Measurements from ENCODE around the gene SCARB2. TPM values are rescaled to one million over a fixed set of nuclear protein-coding genes. Genes with fewer than 3 reads are reported as not detected.
A peak's percentile ranks its signal among the peaks of the same experiment; 100 is the strongest.

SCARB2 gene
- total RNA-seq, 2 experiments from 2014 or later: 8.9 to 15.6 TPM

- CTCF ChIA-PET: interaction anchor here (0.9 to 3.9 kb wide), 10 partner anchors 10 to 425 kb away, joined by 3 to 19 read pairs (median 3); partner anchors contain the start of genes STBD1 and USO1
- DNase-seq (peak; percentile 97), ATAC-seq (peak; percentile 99)
- no peaks in the 10 kb centered on the region for H3K27me3 Mint-ChIP-seq
- peaks cover 30% of the 10 kb centered on the region for H3K4me1 Mint-ChIP-seq
- H3K27ac Mint-ChIP-seq: peak within 1 kb of the TSS; percentile 93
- no peaks in the 10 kb centered on the region for H3K9me3 Mint-ChIP-seq (ENCODE audit: low read depth)
- H3K36me3 Mint-ChIP-seq: peaks cover 7% of the 10 kb centered on the region
- peak within 1 kb of the TSS; percentile 97 for H3K4me3 Mint-ChIP-seq
Measured at GRCh38 chr4:76148142-76148865, 65.3 kb downstream of the SCARB2 start, which contains the start of gene NUP54. Gene NUP54, minus strand, starts transcription at chr4:76148397. Its CDS starts 23 bp downstream, at chr4:76148374.

- peaks cover 30% of the 10 kb centered on the region for H3K4me1 Mint-ChIP-seq
- H3K36me3 Mint-ChIP-seq: peaks cover 11% of the 10 kb centered on the region
- CTCF ChIA-PET: interaction anchor here (0.5 to 1.3 kb wide), 8 partner anchors 11 to 231 kb away, joined by 3 to 4 read pairs (median 3); partner anchors contain the start of gene STBD1
- ATAC-seq: peak; percentile 56
- H3K27me3 Mint-ChIP-seq: no peaks in the 10 kb centered on the region
- H3K4me3 Mint-ChIP-seq: peak overlapping the region; percentile 97
- H3K9me3 Mint-ChIP-seq (ENCODE audit: low read depth): no peaks in the 10 kb centered on the region
- peak overlapping the region; percentile 93 for H3K27ac Mint-ChIP-seq
- peak; percentile 73 for DNase-seq
Measured at GRCh38 chr4:76147454-76148141, 66.0 kb downstream of the SCARB2 start.

- H3K27me3 Mint-ChIP-seq: no peaks in the 10 kb centered on the region
- H3K36me3 Mint-ChIP-seq: peaks cover 31% of the 10 kb centered on the region
- DNase-seq: no peak
- H3K27ac Mint-ChIP-seq: no peak overlapping the region
- no peak overlapping the region for H3K4me3 Mint-ChIP-seq
- H3K9me3 Mint-ChIP-seq (ENCODE audit: low read depth): no peaks in the 10 kb centered on the region
- ATAC-seq: no peak
- peaks cover 30% of the 10 kb centered on the region for H3K4me1 Mint-ChIP-seq
- CTCF ChIA-PET: no interaction called here
Measured at GRCh38 chr4:76144546-76144945, 69.1 kb downstream of the SCARB2 start.

GRCh38 chr4:76141241-76141640 is 72.4 kb downstream of the SCARB2 start:
- ATAC-seq: no peak
- CTCF ChIA-PET: interaction anchor here (2.2 kb wide), 1 partner anchor 145 kb away, joined by 5 read pairs; no protein-coding TSS in a partner anchor
- Mint-ChIP-seq H3K4me1 (peaks cover 12% of the 10 kb centered on the region), H3K27ac (no peak overlapping the region), H3K4me3 (no peak overlapping the region), H3K27me3 (no peaks in the 10 kb centered on the region), H3K36me3 (peaks cover 49% of the 10 kb centered on the region), H3K9me3 (ENCODE audit: low read depth) (no peaks in the 10 kb centered on the region)
- no peak for DNase-seq

- DNase-seq (no peak), ATAC-seq (no peak)
- Mint-ChIP-seq H3K36me3 (peaks cover 54% of the 10 kb centered on the region), H3K4me1 (no peaks in the 10 kb centered on the region), H3K27ac (no peak overlapping the region), H3K4me3 (no peak overlapping the region), H3K9me3 (ENCODE audit: low read depth) (no peaks in the 10 kb centered on the region), H3K27me3 (no peaks in the 10 kb centered on the region)
- CTCF ChIA-PET: no interaction called here
Measured at GRCh38 chr4:76127754-76128153, 85.9 kb downstream of the SCARB2 start.

GRCh38 chr4:76125816-76126215 is 87.8 kb downstream of the SCARB2 start:
- Mint-ChIP-seq H3K27me3 (no peaks in the 10 kb centered on the region), H3K4me1 (no peaks in the 10 kb centered on the region)

GRCh38 chr4:76120199-76120598 is 93.4 kb downstream of the SCARB2 start:
- H3K4me1 Mint-ChIP-seq: no peaks in the 10 kb centered on the region
- H3K27me3 Mint-ChIP-seq: no peaks in the 10 kb centered on the region
- H3K27ac Mint-ChIP-seq: no peak overlapping the region
- no peak overlapping the region for H3K4me3 Mint-ChIP-seq
- ATAC-seq: no peak
- H3K36me3 Mint-ChIP-seq: peaks cover 75% of the 10 kb centered on the region
- DNase-seq: no peak
- CTCF ChIA-PET: no interaction called here
- H3K9me3 Mint-ChIP-seq (ENCODE audit: low read depth): no peaks in the 10 kb centered on the region

More at GRCh38 chr4:76125816-76126215, 87.8 kb downstream of the SCARB2 start:
- Mint-ChIP-seq H3K36me3 (peaks cover 62% of the 10 kb centered on the region), H3K9me3 (ENCODE audit: low read depth) (no peaks in the 10 kb centered on the region), H3K27ac (no peak overlapping the region), H3K4me3 (no peak overlapping the region)
- CTCF ChIA-PET: interaction anchor here (1.2 kb wide), 1 partner anchor 130 kb away, joined by 3 read pairs; no protein-coding TSS in a partner anchor
- DNase-seq (no peak), ATAC-seq (no peak)

- Mint-ChIP-seq H3K27me3 (no peaks in the 10 kb centered on the region), H3K9me3 (ENCODE audit: low read depth) (no peaks in the 10 kb centered on the region), H3K27ac (no peak overlapping the region), H3K36me3 (peaks cover 71% of the 10 kb centered on the region), H3K4me3 (no peak overlapping the region), H3K4me1 (no peaks in the 10 kb centered on the region)
- CTCF ChIA-PET: no interaction called here
- DNase-seq: no peak
- no peak for ATAC-seq
Measured at GRCh38 chr4:76117536-76117935, 96.1 kb downstream of the SCARB2 start.

- H3K36me3 Mint-ChIP-seq: peaks cover 70% of the 10 kb centered on the region
- DNase-seq (no peak), ATAC-seq (no peak)
- CTCF ChIA-PET: no interaction called here
- H3K27ac Mint-ChIP-seq: no peak overlapping the region
- no peaks in the 10 kb centered on the region for H3K27me3 Mint-ChIP-seq
- no peaks in the 10 kb centered on the region for H3K9me3 Mint-ChIP-seq (ENCODE audit: low read depth)
- H3K4me3 Mint-ChIP-seq: no peak overlapping the region
- H3K4me1 Mint-ChIP-seq: no peaks in the 10 kb centered on the region
Measured at GRCh38 chr4:76116821-76117220, 96.8 kb downstream of the SCARB2 start.

Other genes with a start within 250 kb of the SCARB2 start
- 10 to 100 TPM; 45.6 to 48.0 TPM for gene SDAD1, start 222.9 kb downstream of the SCARB2 start, total RNA-seq
- under 1 TPM in 1 of 2 experiments, not detected in 1; 0.07 TPM for gene CXCL9, start 206.3 kb downstream of the SCARB2 start, total RNA-seq
- under 1 TPM; 0.75 to 0.82 TPM for gene CXCL10, start 190.3 kb downstream of the SCARB2 start, total RNA-seq
- gene CXCL11, start 177.8 kb downstream of the SCARB2 start, total RNA-seq: under 1 TPM; 0.40 to 0.53 TPM
- not detected for gene ART3, start 139.1 kb downstream of the SCARB2 start, total RNA-seq
- gene NUP54, start 65.4 kb downstream of the SCARB2 start, total RNA-seq: 10 to 100 TPM; 46.8 to 57.5 TPM
- gene FAM47E, start 37.9 kb upstream of the SCARB2 start, total RNA-seq: under 1 TPM in 1 of 2 experiments, not detected in 1; 0.18 TPM
- 1 to 10 TPM in 1 of 2 experiments, under 1 TPM in 1; 0.52 to 1.2 TPM for gene STBD1, start 92.9 kb upstream of the SCARB2 start, total RNA-seq
- not detected for gene CCDC158, start 207.3 kb upstream of the SCARB2 start, total RNA-seq
- gene SHROOM3, start 221.4 kb upstream of the SCARB2 start, total RNA-seq: under 1 TPM in 1 of 2 experiments, not detected in 1; 0.09 TPM

Data from activated CD8-positive, alpha-beta memory T cell treated with anti-CD3 and anti-CD28 coated beads, Interleukin-2, amount 10 ng/mL, durations not matched to agents 7 days and 5 days (primary cell).